ENCODE results near the gene CSMD2. TPM values are rescaled to one million over a fixed set of nuclear protein-coding genes. Genes with fewer than 3 reads are reported as not detected.

Gene CSMD2
- polyA plus RNA-seq, 1 of the 3 experiments (the other 2 are of a cell fraction), result not detected

- TF ChIP-seq PBX3 (IDR thresholded peaks at IDR 0.05), result no peak
Measured at GRCh38 chr1:33986390-33987095, 178.5 kb downstream of the CSMD2 start (continued).

GRCh38 chr1:33985656-33986055, 179.4 kb downstream of the CSMD2 start:
- WGBS (ENCODE audit: low lambda C conversion rate), result 40% methylated on average over 1 of the region's 4 CpGs
- Histone ChIP-seq H3K27ac (ENCODE audit: low read depth in 2 of 2, low read length in 1 of 2) (no peak overlapping the region), H3K79me2 (ENCODE audit: insufficient read depth) (no peaks in the 10 kb centered on the region), H4K20me1 (ENCODE audit: insufficient read depth) (no peaks in the 10 kb centered on the region), H3K9me2 (no peaks in the 10 kb centered on the region), H3K4me2 (no peak overlapping the region), H3K4me3 (ENCODE audit: low read depth in 2 of 2, low read length in 1 of 2) (no peak overlapping the region), H3K27me3 (ENCODE audit: insufficient read depth) (no peaks in the 10 kb centered on the region), H3K9ac (no peak overlapping the region), H3K9me3 (no peaks in the 10 kb centered on the region), H2AFZ (ENCODE audit: low read depth) (no peak overlapping the region), H3K36me3 (replicated peaks in 1 of 2; ENCODE audit: control insufficient read depth in 1 of 2, insufficient read depth in 2 of 2, low read length in 1 of 2) (no peaks in the 10 kb centered on the region), H3F3A (replicated peaks; ENCODE audit: insufficient read depth) (no peaks in the 10 kb centered on the region), H3K4me1 (ENCODE audit: control insufficient read depth in 1 of 2, insufficient read depth in 2 of 2, low read depth in 1 of 2, low read length in 1 of 2) (peaks cover 0 to 11% of the 10 kb centered on the region in 2 experiments; a peak in 1 of 4 replicates)
- DNase-seq, result no peak
- TF ChIP-seq JUND (IDR thresholded peaks at IDR 0.05) (no peak), EZH2phosphoT487 (IDR thresholded peaks at IDR 0.05; ENCODE audit: borderline replicate concordance, low read depth) (no peak), RAD21 (IDR thresholded peaks at IDR 0.05; ENCODE audit: low read length) (no peak), RXRA (IDR thresholded peaks at IDR 0.05; ENCODE audit: borderline replicate concordance, low read depth) (no peak), USF1 (IDR thresholded peaks at IDR 0.05; ENCODE audit: borderline replicate concordance, low read depth) (no peak), USF2 (IDR thresholded peaks at IDR 0.05; ENCODE audit: borderline replicate concordance, low read depth, low read length) (no peak), IRF3 (IDR thresholded peaks at IDR 0.05; ENCODE audit: low read depth, low read length) (no peak), TCF12 (IDR thresholded peaks at IDR 0.05) (no peak)
- ChIA-PET CTCF (interaction anchor here (0.7 to 1.4 kb wide), 4 partner anchors 8 to 352 kb away, joined by 3 to 5 read pairs (median 4); no protein-coding TSS in a partner anchor), POLR2A (no interaction called here)
